ENCODE data around the gene MORF4L1.
"Not testable (repeated sequence)": the region's sequence is repeated elsewhere in the genome, so short reads cannot be mapped to it uniquely, and the experiment has no call there.

DNA sequence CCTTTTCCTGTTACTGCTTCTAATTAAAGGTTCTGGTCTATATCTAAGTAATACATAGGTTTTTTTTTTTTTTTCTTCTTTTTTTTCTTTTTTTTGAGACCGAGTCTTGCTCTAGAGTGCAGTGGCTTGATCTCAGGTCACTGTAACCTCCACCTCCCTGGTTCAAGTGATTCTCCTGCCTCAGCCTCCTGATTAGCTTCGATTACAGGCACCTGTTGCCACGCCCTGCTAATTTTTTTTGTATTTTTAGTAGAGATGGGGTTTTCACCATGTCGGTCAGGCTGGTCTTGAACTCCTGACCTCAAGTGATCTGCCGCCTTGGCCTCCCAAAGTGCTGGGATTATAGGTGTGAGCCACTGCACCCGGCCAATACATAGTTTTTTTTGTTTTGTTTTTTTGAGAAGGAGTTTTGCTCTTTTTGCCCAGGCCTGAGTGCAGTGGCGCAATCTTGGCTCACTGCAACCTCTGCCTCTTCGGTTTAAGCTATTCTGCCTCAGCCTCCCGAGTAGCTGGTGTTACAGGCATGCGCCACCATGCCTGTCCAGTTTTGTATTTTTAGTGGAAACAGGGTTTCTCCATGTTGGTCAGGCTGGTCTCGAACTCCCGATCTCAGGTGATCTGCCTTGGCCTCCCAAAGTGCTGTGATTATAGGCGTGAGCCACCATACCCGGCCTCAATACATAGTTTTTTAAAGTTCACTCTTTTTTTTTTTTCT is 28.3 kb downstream of the MORF4L1 start:
- TF ChIP-seq, protein P1, sequence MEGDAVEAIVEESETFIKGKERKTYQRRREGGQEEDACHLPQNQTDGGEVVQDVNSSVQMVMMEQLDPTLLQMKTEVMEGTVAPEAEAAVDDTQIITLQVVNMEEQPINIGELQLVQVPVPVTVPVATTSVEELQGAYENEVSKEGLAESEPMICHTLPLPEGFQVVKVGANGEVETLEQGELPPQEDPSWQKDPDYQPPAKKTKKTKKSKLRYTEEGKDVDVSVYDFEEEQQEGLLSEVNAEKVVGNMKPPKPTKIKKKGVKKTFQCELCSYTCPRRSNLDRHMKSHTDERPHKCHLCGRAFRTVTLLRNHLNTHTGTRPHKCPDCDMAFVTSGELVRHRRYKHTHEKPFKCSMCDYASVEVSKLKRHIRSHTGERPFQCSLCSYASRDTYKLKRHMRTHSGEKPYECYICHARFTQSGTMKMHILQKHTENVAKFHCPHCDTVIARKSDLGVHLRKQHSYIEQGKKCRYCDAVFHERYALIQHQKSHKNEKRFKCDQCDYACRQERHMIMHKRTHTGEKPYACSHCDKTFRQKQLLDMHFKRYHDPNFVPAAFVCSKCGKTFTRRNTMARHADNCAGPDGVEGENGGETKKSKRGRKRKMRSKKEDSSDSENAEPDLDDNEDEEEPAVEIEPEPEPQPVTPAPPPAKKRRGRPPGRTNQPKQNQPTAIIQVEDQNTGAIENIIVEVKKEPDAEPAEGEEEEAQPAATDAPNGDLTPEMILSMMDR (IDR thresholded peaks at IDR 0.05; ENCODE audit: low read depth, low read length, poor library complexity, severe bottlenecking) = not testable (repeated sequence)
- not testable (repeated sequence) for TF ChIP-seq EZH2phosphoT487 (IDR thresholded peaks at IDR 0.05; ENCODE audit: borderline replicate concordance, low read length)
